Adrenal gland (tissue), 12 donors: ENCODE results near the gene RBM26. TPM values are rescaled to one million over a fixed set of nuclear protein-coding genes. Genes with fewer than 3 reads are reported as not detected.

ENCODE experiments used
- DNase-seq, 7 donors: peaks; one replicate each; pipeline ENCODE4 v3.0.0-alpha.2; 2019 to 2020
- H3K27ac ChIP-seq, 5 donors: fragments of 200-600 bp; sonication (generic) in 4 of 5; 1 replicate in 3 of 5; 2 replicates in 2 of 5; pipeline versions ENCODE4 v1.5.1 to v1.8.0; 2016 to 2020; ENCODE audit warnings: mild to moderate bottlenecking in 1 of 5
- H3K27me3 ChIP-seq: fragments of 200-600 bp; 2 replicates; pipeline ENCODE4 v1.8.0; 2021
- H3K36me3 ChIP-seq, 2 donors: fragments of 200-600 bp; replicated peaks in 1 of 2; 1 replicate in 1 of 2; 2 replicates in 1 of 2; pipeline versions ENCODE4 v1.5.1 to v1.8.0; 2018 to 2022
- H3K4me1 ChIP-seq, 2 donors: fragments of 200-600 bp; replicated peaks in 1 of 2; 1 replicate in 1 of 2; 2 replicates in 1 of 2; pipeline versions ENCODE4 v1.5.1 to v1.8.0; 2018 to 2021
- H3K4me3 ChIP-seq, 4 donors: fragments of 200-600 bp; sonication (generic) in 3 of 4; one replicate each; pipeline ENCODE4 v1.5.1; 2016 to 2018
- H3K9me3 ChIP-seq, 3 donors: fragments of 200-600 bp; sonication (generic) in 1 of 3; replicated peaks in 1 of 3; 1 replicate in 2 of 3; 2 replicates in 1 of 3; pipeline versions ENCODE4 v1.5.1 to v1.8.0; 2016 to 2021
- POLR2A ChIP-seq, 2 donors: fragments of 450-650 bp; IDR thresholded peaks; one replicate each; pipeline ENCODE4 v1.6.1; 2017; ENCODE audit warnings: antibody characterized with exemption in 2 of 2, mild to moderate bottlenecking in 2 of 2, moderate library complexity in 1 of 2
- WGBS, 4 donors: extraction: QIAGEN DNeasy Blood & Tissue Kit in 2 of 4; methylation state at CpG; one replicate each; pipeline versions ENCODE4 v1.1.5 to v1.1.7; 2013 to 2017; 5-methylcytosine and 5-hydroxymethylcytosine counted together
- intact Hi-C, 2 donors: fragments of 100-400 bp; cut with DNase I; formaldehyde crosslinking; loops; one replicate each; pipeline versions ENCODE4 v1.14.1 to v1.15.0; 2022 to 2023
- polyA plus RNA-seq, 3 donors: library from polyadenylated mRNA; stranded (reverse); fragments of 200-250 nt in 2 of 3; fragments of 350-450 nt in 1 of 3; fragmentation: Illumina TruSeq in 1 of 3; extraction: RNeasy Lipid Tissue Mini Kit (QIAGEN cat#74804) in 1 of 3; gene quantifications; one replicate each; pipeline ENCODE4 v1.2.3, GENCODE V29; 2013 to 2014
- total RNA-seq, 9 donors: library from RNA; depleted of rRNA in 4 of 9; stranded (reverse); fragments of >200 nt in 4 of 9; fragments of 120-200 nt in 1 of 9; fragmentation: NEBNext Ultra II Directional in 1 of 9; extraction: Animal tissue kit (Norgen Biotek cat#: 25700) in 1 of 9; gene quantifications; one replicate each; pipeline versions ENCODE4 v1.1.0 to v1.2.4, GENCODE V29; 2013 to 2023
- TF ChIP-seq, protein P1 (sequence below), 6 experiments: fragments of 450-650 bp in 4 of 6; fragments of 200-600 bp in 2 of 6; sonication (generic) in 1 of 6; IDR thresholded peaks; 1 replicate in 5 of 6; 2 replicates in 1 of 6; pipeline versions ENCODE4 v1.5.1 to v1.8.0; 2016 to 2021; ENCODE audit warnings: antibody characterized with exemption in 6 of 6, mild to moderate bottlenecking in 2 of 6, moderate library complexity in 1 of 6
- donor health status: healthy with polysubstance abuse.
- donor health status: Bipolar disorder and iron deficiency.
- donor health status: DM: yes; HTN: yes; CAD: no.
- donor health status: DM: no; HTN: no; CAD: no.
- donor health status: DM: no; HTN: no; CAD: no.
- donor health status: DM: yes; HTN: yes; CAD: no.

RBM26 gene
- total and polyA plus RNA-seq, 12 donors = 18.7 to 62.5 (median 39.7) TPM

DNA sequence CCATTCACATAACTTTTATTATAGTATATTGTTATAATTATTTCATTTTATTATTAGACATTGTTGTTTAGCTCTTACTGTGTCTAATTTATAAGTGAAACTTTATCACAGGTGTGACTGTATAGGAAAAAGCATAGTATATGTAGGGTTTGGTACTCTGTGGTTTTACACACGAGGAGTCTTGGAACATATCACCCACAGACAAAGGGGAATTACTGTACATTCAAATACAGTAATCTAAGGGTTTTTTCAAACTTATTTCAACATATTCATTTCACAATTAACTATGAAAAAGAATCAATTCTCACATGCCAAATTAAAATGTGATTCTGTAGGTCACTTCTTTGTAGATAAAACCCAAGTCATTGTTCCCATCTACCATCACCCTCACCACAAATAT is 46.0 kb downstream of the RBM26 start:
- Histone ChIP-seq H3K9me3 (no peaks in the 10 kb centered on the region), H3K27ac (no peak overlapping the region), H3K36me3 (peaks cover 0 to 53% of the 10 kb centered on the region in 2 donors), H3K27me3 (no peaks in the 10 kb centered on the region), H3K4me1 (no peaks in the 10 kb centered on the region), H3K4me3 (no peak overlapping the region)
- no peak for DNase-seq
- 84 to 95% (median 88%) methylated on average over 1 of the region's 1 CpG for WGBS, 4 donors
- TF ChIP-seq, protein P1, sequence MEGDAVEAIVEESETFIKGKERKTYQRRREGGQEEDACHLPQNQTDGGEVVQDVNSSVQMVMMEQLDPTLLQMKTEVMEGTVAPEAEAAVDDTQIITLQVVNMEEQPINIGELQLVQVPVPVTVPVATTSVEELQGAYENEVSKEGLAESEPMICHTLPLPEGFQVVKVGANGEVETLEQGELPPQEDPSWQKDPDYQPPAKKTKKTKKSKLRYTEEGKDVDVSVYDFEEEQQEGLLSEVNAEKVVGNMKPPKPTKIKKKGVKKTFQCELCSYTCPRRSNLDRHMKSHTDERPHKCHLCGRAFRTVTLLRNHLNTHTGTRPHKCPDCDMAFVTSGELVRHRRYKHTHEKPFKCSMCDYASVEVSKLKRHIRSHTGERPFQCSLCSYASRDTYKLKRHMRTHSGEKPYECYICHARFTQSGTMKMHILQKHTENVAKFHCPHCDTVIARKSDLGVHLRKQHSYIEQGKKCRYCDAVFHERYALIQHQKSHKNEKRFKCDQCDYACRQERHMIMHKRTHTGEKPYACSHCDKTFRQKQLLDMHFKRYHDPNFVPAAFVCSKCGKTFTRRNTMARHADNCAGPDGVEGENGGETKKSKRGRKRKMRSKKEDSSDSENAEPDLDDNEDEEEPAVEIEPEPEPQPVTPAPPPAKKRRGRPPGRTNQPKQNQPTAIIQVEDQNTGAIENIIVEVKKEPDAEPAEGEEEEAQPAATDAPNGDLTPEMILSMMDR (IDR thresholded peaks at IDR 0.05) = no peak
- intact Hi-C loops = no loop called here

DNA sequence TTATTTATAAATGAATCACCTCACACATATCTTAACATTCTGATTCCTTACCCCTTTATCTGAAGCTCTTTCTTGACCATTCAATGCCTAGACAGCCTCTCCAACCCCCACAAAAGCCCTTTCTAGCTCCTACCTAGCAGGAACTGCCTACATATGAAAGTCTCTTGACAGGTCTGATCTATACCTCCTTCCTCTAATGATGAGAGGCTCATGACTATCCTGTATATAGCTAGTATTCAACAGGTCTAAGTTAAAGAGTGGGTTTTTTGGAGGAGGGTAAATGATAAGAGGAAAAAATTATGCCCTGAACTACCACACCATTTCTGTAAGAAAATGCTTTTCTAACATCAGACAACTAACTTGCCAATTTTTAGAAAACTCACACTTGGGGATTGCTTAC is 47.0 kb downstream of the RBM26 start:
- no peaks in the 10 kb centered on the region for H3K27me3 ChIP-seq
- peaks cover 0 to 53% of the 10 kb centered on the region in 2 donors for H3K36me3 ChIP-seq
- H3K4me3 ChIP-seq = no peak overlapping the region
- no peak for DNase-seq
- TF ChIP-seq POLR2A (IDR thresholded peaks at IDR 0.05) = no peak
- TF ChIP-seq, protein P1 (IDR thresholded peaks at IDR 0.05) = no peak
- no peaks in the 10 kb centered on the region for H3K9me3 ChIP-seq
- intact Hi-C loops = no loop called here
- no peak overlapping the region for H3K27ac ChIP-seq
- H3K4me1 ChIP-seq = no peaks in the 10 kb centered on the region

DNA sequence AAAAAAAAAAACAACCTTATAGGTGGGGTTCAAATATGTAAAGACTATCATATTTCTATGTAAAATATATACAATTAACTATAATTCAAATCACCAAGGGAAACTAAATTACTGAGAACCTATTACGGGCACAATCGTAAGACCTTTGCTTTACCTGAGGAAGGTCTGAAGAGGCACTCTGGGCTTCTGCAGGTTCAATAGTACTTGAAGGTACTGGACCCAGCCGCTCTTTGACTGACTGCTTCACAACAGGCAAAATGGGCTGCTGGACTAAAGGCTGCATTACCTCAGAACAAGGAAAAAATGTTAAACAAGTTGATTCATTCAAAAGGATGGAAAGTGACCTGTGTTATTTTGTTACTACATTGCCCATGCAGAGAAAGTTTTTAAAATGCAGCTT is 51.8 kb downstream of the RBM26 start:
- Histone ChIP-seq H3K27ac (no peak overlapping the region), H3K9me3 (no peaks in the 10 kb centered on the region), H3K4me3 (no peak overlapping the region), H3K36me3 (peaks cover 0 to 44% of the 10 kb centered on the region in 2 donors), H3K27me3 (no peaks in the 10 kb centered on the region), H3K4me1 (no peaks in the 10 kb centered on the region)
- TF ChIP-seq, protein P1 (IDR thresholded peaks at IDR 0.05) = no peak
- TF ChIP-seq POLR2A (IDR thresholded peaks at IDR 0.05) = no peak
- DNase-seq = no peak
- intact Hi-C loops = no loop called here
- 90 to 98% (median 94%) methylated on average over 3 of the region's 3 CpGs for WGBS, 4 donors

DNA sequence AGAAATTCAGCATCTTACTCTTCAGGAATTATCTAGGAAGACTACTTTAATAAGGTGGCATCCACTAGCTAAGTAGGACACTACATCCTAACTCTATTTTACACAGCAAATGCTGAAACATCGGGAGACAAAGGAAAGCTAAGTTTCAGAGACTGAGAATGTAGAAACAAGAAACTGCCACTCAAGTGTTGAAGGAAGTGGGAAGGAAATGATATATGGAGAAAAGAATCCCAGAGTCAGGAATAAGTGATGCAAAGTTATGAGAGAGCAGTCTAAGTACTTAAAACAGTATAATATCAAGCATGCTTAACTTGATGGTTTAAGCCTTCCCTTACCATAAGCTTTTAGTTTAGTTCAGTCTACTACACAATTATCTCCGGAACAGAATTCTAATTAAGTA is 52.4 kb downstream of the RBM26 start:
- Histone ChIP-seq H3K27ac (no peak overlapping the region), H3K36me3 (peaks cover 0 to 38% of the 10 kb centered on the region in 2 donors), H3K27me3 (no peaks in the 10 kb centered on the region), H3K4me1 (no peaks in the 10 kb centered on the region), H3K9me3 (no peaks in the 10 kb centered on the region), H3K4me3 (no peak overlapping the region)
- DNase-seq = no peak
- TF ChIP-seq, protein P1 (IDR thresholded peaks at IDR 0.05) = no peak
- no peak for TF ChIP-seq POLR2A (IDR thresholded peaks at IDR 0.05)
- intact Hi-C loops = no loop called here
- 47 to 73% (median 58%) methylated on average over 2 of the region's 2 CpGs for WGBS, 4 donors
